GM18861 (cell line): ENCODE data around the gene RDH8.
"Not testable (repeated sequence)": the region's sequence is repeated elsewhere in the genome, so short reads cannot be mapped to it uniquely, and the experiment has no call there.

Experiments
- ATAC-seq: cut with Tn5 transposase; IDR thresholded peaks from one replicate; pipeline ENCODE4 v1.9.1; 2021; ENCODE audit not compliant: unreplicated experiment

Gene RDH8

GRCh38 chr19:10005632-10006334 lies 7.5 kb upstream of the RDH8 start:
- no peak for ATAC-seq

GRCh38 chr19:10006335-10006708 lies 7.0 kb upstream of the RDH8 start:
- ATAC-seq, result no peak

- no peak for ATAC-seq
These were observed 6.4 kb upstream of the RDH8 start for GRCh38 chr19:10006752-10007323.

DNA sequence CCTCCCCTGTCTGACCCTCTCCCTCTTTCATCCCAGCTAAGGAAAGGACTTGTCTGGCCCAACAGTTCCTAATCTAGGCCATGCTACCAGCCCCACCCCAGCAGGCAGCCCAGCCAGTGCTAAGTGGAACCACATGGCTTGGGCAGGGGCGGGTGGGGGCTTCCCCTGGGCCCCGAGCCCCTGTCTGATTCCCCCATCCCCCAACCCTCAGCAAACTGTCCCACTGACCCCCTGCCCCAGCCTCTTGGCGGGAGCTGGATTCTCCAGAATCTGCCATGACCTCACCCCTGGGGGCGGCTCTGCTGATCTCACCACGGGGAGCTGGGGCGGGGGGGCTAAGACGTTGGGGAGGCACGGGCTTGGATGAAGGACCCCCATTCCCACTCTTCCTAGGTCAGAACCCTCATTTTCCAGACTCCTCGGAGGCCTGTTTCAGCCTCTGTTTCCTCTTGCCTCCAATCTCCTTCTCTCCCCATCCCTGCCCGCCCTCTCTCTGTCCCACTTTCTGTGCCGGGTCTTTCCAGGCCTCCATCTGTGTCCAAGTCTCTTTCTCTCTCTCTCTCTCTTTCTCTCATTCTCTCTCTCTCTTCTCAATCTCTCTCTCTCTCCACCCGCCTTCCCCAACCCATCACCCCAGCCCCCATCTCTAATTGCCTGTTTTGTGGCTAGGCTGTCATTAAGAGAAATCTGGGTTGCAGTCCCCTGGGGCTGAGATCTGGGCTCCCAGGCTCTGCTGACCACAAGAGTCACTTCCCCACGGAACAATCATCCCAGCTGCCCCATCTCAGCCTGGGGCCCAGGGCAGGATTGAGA lies 5.7 kb upstream of the RDH8 start:
- ATAC-seq, result no peak

DNA sequence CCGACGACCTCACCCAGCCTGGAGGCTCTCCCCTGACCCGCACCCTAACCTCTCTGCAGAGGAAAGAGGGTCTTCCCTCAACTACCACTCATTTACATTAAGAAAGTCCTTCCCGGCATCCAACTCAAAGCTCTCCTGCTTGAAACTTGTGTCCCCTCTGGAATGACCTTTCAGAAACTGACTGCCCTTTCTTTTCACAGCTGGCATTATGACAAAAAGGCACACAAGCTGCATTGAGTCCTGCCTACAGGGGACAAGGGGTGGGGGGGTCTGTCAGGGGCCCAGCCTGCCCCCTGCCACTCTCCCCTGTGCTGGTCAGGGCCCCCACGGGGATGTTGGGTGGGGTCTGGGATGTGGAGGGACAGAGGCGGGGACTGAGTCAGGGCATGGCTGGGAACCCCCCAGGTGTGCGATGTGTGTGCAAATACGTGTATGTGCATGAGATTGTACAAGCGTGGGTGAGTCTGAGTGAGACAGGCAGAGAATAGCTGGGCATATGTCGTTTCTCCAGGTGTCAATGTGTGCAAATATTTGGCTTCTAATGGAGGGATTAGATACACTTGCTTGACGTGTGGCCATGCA lies 5.0 kb upstream of the RDH8 start:
- ATAC-seq, result no peak

GRCh38 chr19:10009714-10010224 lies 3.5 kb upstream of the RDH8 start:
- no peak for ATAC-seq

- ATAC-seq, result no peak
These were observed 3.0 kb upstream of the RDH8 start, which contains the start of gene COL5A3 for GRCh38 chr19:10010247-10010691. COL5A3 (minus strand) TSS chr19:10010504; CDS start chr19:10010385, 119 bp downstream.

- ATAC-seq, result no peak
These were observed 2.3 kb upstream of the RDH8 start for GRCh38 chr19:10010939-10011338.

- ATAC-seq, result no peak
These were observed 1.3 kb upstream of the RDH8 start for GRCh38 chr19:10011974-10012373.

- ATAC-seq, result no peak
These were observed 743 bp downstream of the RDH8 start for GRCh38 chr19:10013834-10014618.

- no peak for ATAC-seq
These were observed 5.0 kb downstream of the RDH8 start for GRCh38 chr19:10018263-10018662.

DNA sequence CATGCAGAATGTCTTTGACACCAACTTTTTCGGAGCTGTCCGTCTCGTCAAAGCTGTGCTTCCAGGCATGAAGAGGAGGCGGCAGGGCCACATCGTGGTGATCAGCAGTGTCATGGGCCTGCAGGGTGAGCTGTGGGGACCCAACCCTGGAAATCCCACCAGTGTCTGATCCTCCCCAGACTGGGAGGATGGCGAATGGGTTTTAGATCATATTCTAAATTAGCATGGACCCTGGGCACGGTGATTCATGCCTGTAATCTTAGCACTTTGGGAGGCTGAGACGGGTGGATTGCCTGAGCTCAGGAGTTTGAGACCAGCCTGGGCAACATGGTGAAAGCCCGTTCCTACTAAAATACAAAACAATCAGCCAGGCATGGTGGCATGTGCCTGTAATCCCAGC lies 5.5 kb downstream of the RDH8 start:
- no peak for ATAC-seq

DNA sequence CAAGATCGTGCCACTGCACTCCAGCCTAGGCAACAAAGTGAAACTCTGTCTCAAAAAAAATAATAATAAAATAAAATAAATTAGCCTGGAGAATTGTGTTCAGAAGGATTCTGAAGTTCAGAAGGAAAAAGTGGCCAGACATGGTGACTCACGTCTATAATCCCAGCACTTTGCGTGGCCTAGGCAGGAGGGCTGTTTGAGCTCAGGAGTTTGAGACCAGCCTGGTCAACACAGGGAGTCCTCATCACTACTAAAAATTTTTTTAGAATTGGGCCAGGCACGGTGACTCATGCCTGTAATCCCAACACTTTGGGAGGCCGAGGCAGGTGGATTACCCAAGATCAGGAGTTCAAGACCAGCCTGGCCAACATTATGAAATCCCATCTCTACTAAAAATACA lies 6.0 kb downstream of the RDH8 start:
- no peak for ATAC-seq

DNA sequence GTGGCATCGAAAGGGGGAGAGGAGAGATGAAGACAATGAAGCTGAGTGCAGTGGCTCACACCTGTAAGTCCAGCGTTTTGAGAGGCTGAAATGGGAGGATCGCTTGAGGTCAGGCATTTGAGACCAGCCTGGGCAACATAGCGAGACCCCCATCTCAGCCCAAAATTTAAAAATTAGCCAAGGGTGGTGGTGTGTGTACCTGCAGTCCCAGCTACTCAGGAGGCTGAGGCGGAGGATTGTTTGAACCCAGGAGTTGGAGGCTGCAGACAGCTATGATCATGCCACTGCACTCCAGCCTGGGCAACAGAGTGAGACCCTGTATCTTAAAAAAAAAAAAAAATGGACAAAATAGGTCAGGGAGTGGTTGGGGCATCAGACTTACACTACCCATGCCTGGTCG lies 7.6 kb downstream of the RDH8 start:
- no peak for ATAC-seq

DNA sequence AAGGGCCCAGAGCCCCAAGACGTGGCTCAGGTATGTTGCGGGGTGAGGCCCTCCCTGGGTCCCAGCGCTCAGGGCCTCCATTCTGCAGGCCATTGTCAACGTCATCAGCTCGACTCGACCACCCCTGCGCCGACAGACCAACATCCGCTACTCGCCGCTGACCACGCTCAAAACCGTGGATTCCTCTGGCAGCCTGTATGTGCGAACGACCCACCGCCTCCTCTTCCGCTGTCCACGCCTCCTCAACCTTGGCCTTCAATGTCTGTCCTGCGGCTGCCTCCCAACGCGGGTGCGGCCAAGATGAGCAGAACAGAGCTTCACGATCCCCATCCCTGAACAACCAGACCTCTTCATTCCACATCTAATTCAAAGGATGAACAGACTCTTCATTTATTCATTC lies 8.2 kb downstream of the RDH8 start:
- no peak for ATAC-seq

GRCh38 chr19:10021863-10022262 lies 8.6 kb downstream of the RDH8 start:
- no peak for ATAC-seq

- ATAC-seq, result not testable (repeated sequence)
These were observed 9.8 kb downstream of the RDH8 start for GRCh38 chr19:10023096-10023495.

DNA sequence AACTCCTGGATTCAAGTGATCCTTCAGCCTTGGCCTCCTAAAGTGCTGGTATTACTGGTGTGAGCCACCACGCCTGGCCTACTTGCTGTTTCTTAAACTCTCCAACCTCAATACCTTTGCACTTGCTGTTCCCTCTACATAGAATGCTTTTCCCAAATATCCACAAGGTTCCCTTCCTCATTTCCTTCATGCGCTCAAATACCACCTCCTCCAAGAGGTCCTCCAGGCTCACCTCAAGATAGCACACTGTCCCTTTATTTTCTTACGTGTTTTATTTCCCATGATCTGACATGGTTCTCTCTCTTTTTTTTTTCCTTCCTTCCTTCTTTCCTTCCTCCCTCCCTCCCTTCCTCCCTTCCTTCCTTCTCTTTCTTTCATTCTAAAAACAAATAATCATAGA lies 13.5 kb downstream of the RDH8 start:
- no peak for ATAC-seq

- ATAC-seq, result no peak
These were observed 14.1 kb downstream of the RDH8 start for GRCh38 chr19:10027158-10027997.

- ATAC-seq, result no peak
These were observed 20.3 kb downstream of the RDH8 start for GRCh38 chr19:10033614-10034013.
